ENCODE results near the gene FAM114A1.
"Not testable (repeated sequence)": the region's sequence is repeated elsewhere in the genome, so short reads cannot be mapped to it uniquely, and the experiment has no call there.

Gene FAM114A1

DNA sequence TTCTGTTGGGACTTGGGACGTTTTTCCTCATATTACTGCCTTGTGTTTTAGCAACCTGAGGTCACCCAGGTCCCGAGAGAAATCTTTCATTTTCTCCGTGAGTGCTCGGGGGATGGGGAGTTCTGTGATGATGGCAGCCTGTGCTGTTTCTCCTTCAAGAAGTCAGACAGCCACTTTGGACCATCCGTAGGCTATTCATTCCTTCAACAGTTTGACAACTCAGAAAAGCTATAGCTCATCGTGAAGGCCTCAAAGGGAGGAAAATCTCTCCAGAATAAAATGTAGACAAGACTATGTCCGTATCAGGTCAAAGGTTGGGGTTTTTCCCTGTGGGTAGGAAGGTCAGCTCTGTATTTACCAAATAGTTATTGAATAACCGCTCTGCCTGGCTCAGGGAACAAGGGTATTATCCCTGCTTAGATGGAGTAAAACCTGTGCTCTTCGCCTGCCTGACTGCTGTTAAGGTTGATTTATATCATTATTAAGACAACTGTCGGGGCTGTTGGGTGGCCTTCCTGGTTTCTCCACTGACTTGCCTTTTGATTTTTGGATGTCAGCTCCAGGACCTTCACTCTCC, 36.6 kb downstream of the FAM114A1 start:
- no peak for DNase-seq (ENCODE audit: low read depth in 2 of 2)

GRCh38 chr4:38904682-38905081, 37.1 kb downstream of the FAM114A1 start:
- no peak for DNase-seq (ENCODE audit: low read depth in 2 of 2)

- no peak for DNase-seq (ENCODE audit: low read depth in 2 of 2)
Measured at GRCh38 chr4:38905652-38906385, 38.2 kb downstream of the FAM114A1 start.

- DNase-seq (ENCODE audit: low read depth in 2 of 2), result no peak
Measured at GRCh38 chr4:38907696-38908270, 40.2 kb downstream of the FAM114A1 start.

GRCh38 chr4:38909015-38909414, 41.4 kb downstream of the FAM114A1 start:
- DNase-seq (ENCODE audit: low read depth in 2 of 2), result no peak

DNA sequence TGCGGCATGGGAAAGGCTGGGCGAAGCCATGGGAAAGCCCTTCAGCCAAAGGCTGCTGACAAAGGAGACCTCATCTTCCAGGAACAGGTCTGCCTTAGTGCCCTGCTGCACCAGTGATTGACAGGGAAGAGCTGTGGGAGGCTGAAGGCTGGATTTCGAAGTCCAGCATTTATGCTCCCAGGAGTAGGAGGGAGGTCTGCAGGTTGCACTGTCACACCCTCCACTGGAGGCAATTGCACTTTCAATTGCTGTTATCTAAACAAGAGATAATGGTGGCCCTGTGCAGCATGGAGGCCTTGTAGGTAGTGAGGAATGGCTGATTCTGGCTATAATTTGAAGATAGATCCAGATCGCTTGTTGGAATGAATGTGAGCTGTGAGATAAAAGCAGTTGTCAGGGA, 43.7 kb downstream of the FAM114A1 start:
- DNase-seq (ENCODE audit: low read depth in 2 of 2), result no peak

GRCh38 chr4:38914854-38915253, 47.2 kb downstream of the FAM114A1 start:
- DNase-seq (ENCODE audit: low read depth in 2 of 2), result no peak

DNA sequence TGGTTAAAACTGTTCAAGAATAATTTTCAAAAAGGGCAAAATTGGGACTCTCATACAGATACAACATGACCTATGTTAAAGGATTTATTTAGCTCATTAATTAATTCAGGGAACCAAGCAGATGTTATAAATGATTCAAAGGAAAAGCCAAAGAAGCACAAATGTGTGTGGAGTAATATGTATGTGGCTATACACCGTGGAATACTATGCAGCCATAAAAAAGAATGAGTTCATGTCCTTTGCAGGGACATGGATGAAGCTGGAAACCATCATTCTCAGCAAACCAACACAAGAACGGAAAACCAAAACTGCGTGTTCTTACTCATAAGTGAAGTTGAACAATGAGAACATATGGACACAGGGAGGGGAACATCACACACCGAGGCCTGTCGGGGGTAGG, 48.7 kb downstream of the FAM114A1 start:
- not testable (repeated sequence) for DNase-seq (ENCODE audit: low read depth in 2 of 2)

GRCh38 chr4:38917481-38918025, 49.9 kb downstream of the FAM114A1 start:
- DNase-seq (ENCODE audit: low read depth in 2 of 2), result no peak

DNA sequence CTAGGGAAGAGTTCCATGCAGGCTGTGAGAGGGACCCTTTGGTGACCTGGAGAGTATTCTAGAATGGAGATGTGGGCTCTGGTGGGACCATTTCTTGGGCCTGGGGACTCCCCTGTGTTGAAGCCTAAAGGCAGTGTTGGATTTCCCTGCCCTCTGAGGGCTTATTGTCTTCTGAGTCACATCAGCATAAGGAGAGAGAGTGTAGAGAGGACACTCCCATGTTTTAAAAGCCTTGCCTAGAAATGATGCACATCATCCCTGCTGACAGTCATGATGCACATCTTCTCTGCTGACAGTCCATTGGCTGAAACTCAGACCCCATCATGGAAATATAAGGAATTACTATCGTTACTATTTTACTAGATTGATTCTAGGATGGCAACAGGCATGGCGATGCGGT, 51.9 kb downstream of the FAM114A1 start:
- no peak for DNase-seq (ENCODE audit: low read depth in 2 of 2)

DNA sequence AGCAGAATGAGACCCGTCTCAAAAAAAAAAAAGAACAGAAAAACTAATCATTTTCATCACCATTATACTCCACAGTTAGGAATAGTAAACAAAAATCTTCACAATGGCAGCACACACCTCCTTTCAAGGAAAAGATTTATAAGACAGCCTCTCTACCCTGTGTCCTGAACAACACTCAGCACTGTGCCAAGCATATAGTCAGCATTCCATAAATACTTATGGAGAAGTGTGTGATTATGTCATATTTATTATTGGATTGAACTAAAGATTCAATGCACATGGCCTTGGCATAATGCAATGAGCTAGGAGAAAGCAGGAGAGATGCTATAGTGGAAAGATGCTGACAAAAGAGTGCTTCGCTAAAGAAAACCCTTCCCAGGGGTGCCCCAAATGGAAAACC, 52.6 kb downstream of the FAM114A1 start:
- no peak for DNase-seq (ENCODE audit: low read depth in 2 of 2)

DNA sequence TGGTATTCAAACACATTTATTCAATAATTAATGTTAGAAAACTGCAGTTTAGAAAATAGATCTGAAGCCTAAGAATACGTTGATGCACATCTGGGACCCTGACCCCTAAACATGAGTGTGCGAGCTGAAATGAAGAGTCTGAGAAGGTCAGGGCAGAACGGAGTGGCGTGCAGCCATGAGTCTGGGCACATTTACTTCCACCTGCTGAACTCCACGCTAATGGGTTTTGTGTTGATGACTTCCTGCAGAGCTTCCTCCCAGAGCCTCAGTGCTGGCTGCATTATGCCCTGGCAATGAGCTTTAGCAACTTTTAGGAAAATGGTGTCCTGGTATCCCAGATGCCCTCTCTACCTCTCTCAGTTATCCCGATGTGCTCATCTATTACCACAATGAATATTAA, 53.1 kb downstream of the FAM114A1 start:
- DNase-seq (ENCODE audit: low read depth in 2 of 2), result no peak

- DNase-seq (ENCODE audit: low read depth in 2 of 2), result no peak
Measured at GRCh38 chr4:38921151-38921550, 53.5 kb downstream of the FAM114A1 start.

DNA sequence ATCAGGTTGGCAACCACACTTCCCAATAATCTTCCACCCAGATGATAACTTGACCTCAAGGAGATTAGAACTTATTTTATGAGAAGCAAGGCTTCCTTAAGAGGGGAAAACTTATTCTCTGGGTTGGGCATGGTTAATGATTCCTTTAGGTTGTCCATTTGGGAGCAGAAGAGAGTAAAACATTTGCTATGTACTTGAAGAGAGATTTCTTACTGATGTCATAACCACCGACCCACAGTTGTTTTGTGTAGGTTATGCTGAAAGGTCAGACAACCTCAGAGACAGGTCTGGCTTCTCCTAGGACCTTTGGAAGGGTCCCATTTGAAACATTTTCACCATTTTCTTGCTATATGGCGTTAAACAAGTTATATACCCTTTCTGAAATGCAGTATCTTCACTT, 56.1 kb downstream of the FAM114A1 start:
- DNase-seq (ENCODE audit: low read depth in 2 of 2), result no peak

DNA sequence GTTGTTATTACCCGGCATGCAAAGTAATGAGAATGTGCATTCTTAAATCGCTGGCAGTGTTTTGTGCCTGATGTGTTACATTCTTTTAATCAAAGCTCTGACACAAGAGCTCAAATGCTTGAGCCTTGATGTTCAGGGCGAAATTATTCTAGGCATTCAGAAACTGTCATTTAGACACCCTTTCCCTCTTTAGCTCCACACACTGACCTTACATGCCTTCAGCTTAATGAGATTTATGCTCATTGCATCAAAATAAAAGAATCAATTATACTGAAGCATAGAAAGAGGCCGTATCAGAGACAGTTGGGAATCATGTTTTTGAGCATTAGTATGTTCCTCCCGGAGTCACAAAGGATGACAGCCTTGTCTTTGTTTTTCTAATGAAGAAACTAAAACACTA, 56.7 kb downstream of the FAM114A1 start:
- no peak for DNase-seq (ENCODE audit: low read depth in 2 of 2)

DNA sequence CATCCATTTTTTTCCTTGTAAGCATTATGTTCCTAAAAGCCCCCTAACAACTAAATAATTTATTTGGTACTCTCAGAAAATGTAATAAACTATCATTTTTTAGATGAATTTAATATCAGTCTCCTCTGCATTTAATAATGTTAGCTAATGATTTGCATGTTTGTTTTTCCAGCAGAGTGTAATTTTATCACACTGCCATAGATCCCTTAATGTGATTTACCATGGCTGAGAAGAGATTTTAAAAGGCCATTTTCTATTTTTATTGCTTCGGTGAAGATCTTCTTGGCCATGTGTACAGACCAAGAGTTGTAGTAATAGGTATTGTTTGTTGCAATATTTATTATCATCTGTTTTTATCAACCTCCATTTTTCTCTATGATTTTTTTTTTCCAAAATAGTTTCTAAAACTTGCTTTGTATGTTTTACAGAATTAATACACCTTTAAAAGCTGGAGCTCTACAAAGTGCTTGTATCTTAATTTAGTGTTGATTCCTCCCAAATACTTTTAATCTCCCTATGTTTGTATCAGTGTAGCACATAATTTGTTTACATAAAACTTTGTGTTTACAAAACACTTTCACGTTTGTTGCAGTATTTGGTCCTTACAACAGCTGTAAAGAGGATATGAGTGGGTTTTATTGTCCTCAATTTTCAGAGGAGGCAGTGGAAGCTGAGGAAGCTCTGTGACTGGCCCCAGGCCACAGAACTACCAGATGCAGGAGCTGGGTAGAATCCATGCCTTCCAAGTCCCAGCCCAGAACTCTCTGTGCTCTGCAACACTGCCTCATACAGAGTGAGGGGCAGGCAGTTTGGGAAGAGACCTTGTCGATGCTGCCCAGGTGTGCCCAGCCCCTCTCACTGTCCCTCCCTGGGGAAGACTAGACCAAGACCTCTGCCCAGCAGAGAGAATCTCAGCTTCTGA, 58.1 kb downstream of the FAM114A1 start:
- no peak for DNase-seq (ENCODE audit: low read depth in 2 of 2)

DNA sequence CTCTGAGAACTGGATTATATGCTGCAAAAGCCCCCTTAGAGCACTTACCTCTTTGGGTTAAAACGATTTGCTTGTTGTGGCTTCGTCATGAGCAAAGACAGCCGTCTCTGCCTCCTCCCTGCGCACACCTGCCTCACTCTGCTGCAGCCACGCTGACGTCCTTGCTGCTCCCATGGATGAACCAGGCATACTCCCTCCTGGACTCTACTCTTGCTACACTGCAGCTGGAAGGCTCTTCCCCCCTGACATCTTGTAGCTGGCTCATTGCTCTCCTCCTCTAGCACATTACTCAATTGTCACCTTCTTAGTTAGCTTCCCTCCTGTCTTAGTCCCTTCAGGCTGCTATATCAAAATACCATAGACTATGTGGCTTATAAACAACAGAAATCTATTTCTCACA, 59.3 kb downstream of the FAM114A1 start:
- no peak for DNase-seq (ENCODE audit: low read depth in 2 of 2)

- DNase-seq (ENCODE audit: low read depth in 2 of 2), result no peak
Measured at GRCh38 chr4:38928568-38928967, 61.0 kb downstream of the FAM114A1 start.

DNA sequence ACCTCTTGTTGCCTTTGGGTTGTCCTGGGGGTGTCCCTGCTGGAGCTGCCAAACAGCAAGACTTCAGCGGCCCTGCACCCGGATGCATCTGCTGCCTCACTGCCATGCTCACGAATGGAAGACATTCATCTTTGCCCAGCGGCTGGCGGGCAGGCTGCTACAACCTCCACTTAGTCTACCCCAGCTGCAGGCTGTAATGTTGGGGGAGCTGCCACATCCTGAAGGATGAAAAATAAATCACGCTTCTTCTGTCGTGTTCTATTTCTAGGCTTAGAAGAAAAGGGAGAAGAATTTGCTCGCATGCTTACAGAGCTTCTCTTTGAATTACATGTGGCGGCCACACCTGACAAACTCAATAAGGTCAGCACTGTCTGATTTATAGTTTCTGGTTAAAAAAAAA, 61.4 kb downstream of the FAM114A1 start:
- no peak for DNase-seq (ENCODE audit: low read depth in 2 of 2)

DNA sequence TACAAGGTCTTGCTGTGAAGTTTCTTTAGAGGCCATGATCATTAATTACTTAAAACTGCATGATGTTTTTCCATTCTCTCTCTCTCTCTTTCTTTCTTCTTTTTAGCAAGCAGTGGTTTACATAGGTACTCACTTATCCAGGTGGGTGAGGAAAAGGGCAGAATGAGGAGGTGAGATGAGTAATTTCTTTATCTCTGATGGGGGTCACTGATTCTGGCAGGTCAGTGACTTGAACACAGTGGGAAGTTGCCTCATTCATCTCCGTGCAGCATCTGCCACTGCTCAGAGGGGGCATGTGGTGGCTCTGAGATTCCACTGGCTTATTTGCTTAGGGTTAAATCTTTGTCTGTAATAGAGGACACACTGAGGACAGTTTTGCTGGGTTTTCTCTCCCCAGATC, 62.6 kb downstream of the FAM114A1 start:
- DNase-seq (ENCODE audit: low read depth in 2 of 2), result no peak

GRCh38 chr4:38930707-38931106, 63.1 kb downstream of the FAM114A1 start:
- DNase-seq (ENCODE audit: low read depth in 2 of 2), result no peak

DNA sequence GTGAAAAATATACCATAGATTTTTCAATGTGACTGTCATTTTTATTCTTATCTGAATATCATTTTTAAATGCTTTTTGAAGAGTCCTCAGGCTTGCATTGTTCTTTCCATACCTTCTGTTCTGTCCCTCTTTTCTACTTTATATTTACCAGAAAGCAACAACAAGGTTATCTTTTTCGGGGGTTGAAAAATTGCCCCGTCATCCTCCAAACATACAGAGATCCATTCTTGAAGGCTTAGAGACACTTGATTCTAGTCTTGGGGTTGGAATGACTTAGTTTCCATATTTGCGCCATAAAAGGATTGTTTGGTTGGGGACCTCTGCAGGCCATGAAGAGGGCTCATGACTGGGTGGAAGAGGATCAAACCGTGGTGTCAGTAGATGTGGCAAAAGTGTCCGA, 63.5 kb downstream of the FAM114A1 start:
- DNase-seq (ENCODE audit: low read depth in 2 of 2), result no peak

All from stimulated activated CD8-positive, alpha-beta memory T cell treated with anti-CD3 and anti-CD28 coated beads, Interleukin-2, amount 100 ng/mL, for 48 hours (primary cell).